ENCODE data around the gene HOXA11. TPM values are rescaled to one million over a fixed set of nuclear protein-coding genes. Genes with fewer than 3 reads are reported as not detected.

The HOXA11 gene
- total RNA-seq, 1 donor from 2014 or later, result 9.8 TPM

GRCh38 chr7:27170426-27171324 is 14.4 kb downstream of the HOXA11 start:
- no peak for DNase-seq (ENCODE audit: extremely low spot score in 2 of 2)
- intact Hi-C loops (cut with DNase I), result no loop called here
- peak overlapping the region; percentile 56 to 64 for H3K4me3 ChIP-seq
- H3K36me3 ChIP-seq, result no peaks in the 10 kb centered on the region
- H3K4me1 ChIP-seq, result peaks cover 55% of the 10 kb centered on the region
- TF ChIP-seq POLR2AphosphoS5 (IDR thresholded peaks at IDR 0.05; ENCODE audit: insufficient read depth in 1 of 2, low read depth in 1 of 2), result no peak
- TF ChIP-seq POLR2A (IDR thresholded peaks at IDR 0.05), result no peak
- TF ChIP-seq CTCF (IDR thresholded peaks at IDR 0.05), result no peak
- H3K9me3 ChIP-seq, result no peaks in the 10 kb centered on the region
- H3K27ac ChIP-seq, result peak overlapping the region; percentile 99
- no peaks in the 10 kb centered on the region for H3K27me3 ChIP-seq

GRCh38 chr7:27169658-27170425 is 15.2 kb downstream of the HOXA11 start:
- H3K9me3 ChIP-seq, result no peaks in the 10 kb centered on the region
- H3K4me1 ChIP-seq, result peaks cover 53% of the 10 kb centered on the region
- H3K27ac ChIP-seq, result peak overlapping the region; percentile 99
- no peaks in the 10 kb centered on the region for H3K36me3 ChIP-seq
- no peak for DNase-seq (ENCODE audit: extremely low spot score in 2 of 2)
- TF ChIP-seq POLR2AphosphoS5 (IDR thresholded peaks at IDR 0.05; ENCODE audit: insufficient read depth in 1 of 2, low read depth in 1 of 2), result peak in 1 of 2 donors; percentile 41
- no peak for TF ChIP-seq POLR2A (IDR thresholded peaks at IDR 0.05)
- peak overlapping the region; percentile 56 to 64 for H3K4me3 ChIP-seq
- no peaks in the 10 kb centered on the region for H3K27me3 ChIP-seq
- intact Hi-C loops (cut with DNase I), result loop anchor here (5.0 to 10.0 kb wide), 2 partner anchors 798 to 1315 kb away; no protein-coding TSS in a partner anchor

GRCh38 chr7:27168265-27168947 is 16.6 kb downstream of the HOXA11 start:
- DNase-seq (ENCODE audit: extremely low spot score in 2 of 2), result no peak
- intact Hi-C loops (cut with DNase I), result loop anchor here (5.0 to 10.0 kb wide), 2 partner anchors 796 to 1314 kb away; no protein-coding TSS in a partner anchor
- H3K27me3 ChIP-seq, result no peaks in the 10 kb centered on the region
- H3K27ac ChIP-seq, result peak overlapping the region; percentile 99
- no peaks in the 10 kb centered on the region for H3K9me3 ChIP-seq
- no peaks in the 10 kb centered on the region for H3K36me3 ChIP-seq
- H3K4me3 ChIP-seq, result peak overlapping the region; percentile 56 to 64
- TF ChIP-seq CTCF (IDR thresholded peaks at IDR 0.05) (no peak), POLR2A (IDR thresholded peaks at IDR 0.05) (no peak), POLR2AphosphoS5 (IDR thresholded peaks at IDR 0.05; ENCODE audit: insufficient read depth in 1 of 2, low read depth in 1 of 2) (peak in 1 of 2 donors; percentile 69)
- H3K4me1 ChIP-seq, result peaks cover 47% of the 10 kb centered on the region

GRCh38 chr7:27167916-27168264 is 17.1 kb downstream of the HOXA11 start:
- peak overlapping the region; percentile 56 to 64 for H3K4me3 ChIP-seq
- no peaks in the 10 kb centered on the region for H3K9me3 ChIP-seq
- peak overlapping the region; percentile 99 for H3K27ac ChIP-seq
- DNase-seq (ENCODE audit: extremely low spot score in 2 of 2), result no peak
- H3K4me1 ChIP-seq, result peaks cover 45% of the 10 kb centered on the region
- TF ChIP-seq POLR2A (IDR thresholded peaks at IDR 0.05) (no peak), CTCF (IDR thresholded peaks at IDR 0.05) (no peak), POLR2AphosphoS5 (IDR thresholded peaks at IDR 0.05; ENCODE audit: insufficient read depth in 1 of 2, low read depth in 1 of 2) (no peak)
- no peaks in the 10 kb centered on the region for H3K36me3 ChIP-seq
- intact Hi-C loops (cut with DNase I), result loop anchor here (5.0 to 10.0 kb wide), 2 partner anchors 796 to 1313 kb away; no protein-coding TSS in a partner anchor
- H3K27me3 ChIP-seq, result no peaks in the 10 kb centered on the region

All from vagina (tissue), 2 donors.